Left hindlimb (tissue), 1 donor: Measurements from ENCODE around the gene ATP13A3.

ENCODE experiments used
- DNase-seq: peaks from one replicate; pipeline ENCODE4 v3.0.0-alpha.2; 2018

ATP13A3 gene

GRCh38 chr3:194365978-194366490 lies 120.8 kb downstream of the ATP13A3 start:
- no peak for DNase-seq

DNA sequence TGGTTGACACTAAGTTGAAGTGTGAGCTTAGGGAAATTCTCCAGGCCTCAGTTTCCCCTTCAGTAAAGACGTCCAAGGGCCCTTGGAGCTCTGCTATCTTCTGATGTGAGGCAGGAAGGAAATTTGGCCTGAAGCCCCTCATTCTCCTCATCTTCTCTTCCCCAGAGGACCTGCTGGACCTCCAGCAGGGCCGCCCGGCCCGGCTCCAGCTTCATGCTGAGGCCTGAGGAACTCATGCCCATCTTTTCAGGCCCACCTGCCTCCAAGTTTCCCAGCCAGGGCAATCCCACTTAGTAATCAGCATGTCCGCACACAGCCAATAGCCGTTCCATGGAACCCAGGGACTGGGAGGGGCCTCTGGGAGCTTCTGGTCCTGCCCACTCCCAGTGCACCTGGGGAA lies 121.3 kb downstream of the ATP13A3 start:
- DNase-seq, result no peak

DNA sequence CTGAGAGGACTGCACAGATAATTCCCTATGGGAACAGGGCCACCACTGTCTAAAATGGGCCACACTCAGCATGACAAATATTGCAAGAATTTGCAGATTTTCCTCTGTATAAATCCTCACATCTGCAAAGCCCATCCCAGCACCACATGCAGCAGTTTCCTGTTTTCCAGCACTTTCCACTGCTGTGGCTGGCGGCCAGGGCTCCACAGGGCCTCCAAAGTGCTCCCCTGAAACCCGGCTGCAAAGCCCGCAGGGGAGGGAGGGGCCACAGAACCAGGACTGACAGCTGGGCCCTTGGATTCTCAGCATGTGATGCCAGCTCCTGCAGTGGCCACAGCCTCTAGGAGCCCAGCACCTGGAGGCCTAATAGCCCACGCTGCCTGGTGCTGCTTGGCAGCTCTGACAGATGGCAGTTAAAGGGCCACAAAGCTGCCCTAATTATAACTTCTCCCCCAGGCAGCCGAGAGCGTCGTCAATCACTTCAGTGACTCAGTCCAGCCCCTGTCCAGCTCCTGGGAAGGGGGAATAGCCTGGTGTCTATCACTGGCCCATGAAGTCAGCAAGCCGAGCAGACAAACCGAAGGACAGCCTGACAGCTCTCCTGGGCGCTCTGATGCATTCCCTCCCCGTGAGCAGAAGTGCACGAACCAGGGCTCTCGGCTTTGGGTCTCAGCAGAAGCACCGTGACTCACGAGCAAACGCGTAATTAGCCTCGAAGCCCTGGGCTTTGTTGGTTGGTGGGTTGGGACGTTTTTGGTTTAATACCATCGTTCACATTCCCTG lies 122.0 kb downstream of the ATP13A3 start:
- DNase-seq, result peak; percentile 85

GRCh38 chr3:194364314-194364651 lies 122.5 kb downstream of the ATP13A3 start:
- no peak for DNase-seq

- no peak for DNase-seq
These were observed 126.2 kb downstream of the ATP13A3 start for GRCh38 chr3:194360568-194360967.

DNA sequence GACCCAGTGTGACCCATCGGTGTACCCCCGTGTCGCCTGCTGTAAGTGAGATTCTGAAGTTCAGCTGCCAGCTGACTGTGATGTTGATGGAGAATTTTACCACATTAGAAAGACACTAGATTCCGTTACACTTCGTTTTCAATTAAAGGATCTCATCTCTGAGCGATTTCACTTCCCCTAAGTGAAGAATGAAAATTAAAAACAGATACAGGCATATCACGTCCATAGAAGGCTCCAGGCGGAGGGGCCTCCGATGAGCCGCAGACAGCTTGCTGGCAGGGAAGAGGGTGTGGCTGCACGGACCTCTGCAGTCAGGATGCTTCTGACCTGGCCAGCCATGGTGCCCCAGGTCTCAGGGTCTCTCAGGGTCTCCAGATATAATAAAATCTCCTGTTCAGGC lies 129.1 kb downstream of the ATP13A3 start:
- no peak for DNase-seq

DNA sequence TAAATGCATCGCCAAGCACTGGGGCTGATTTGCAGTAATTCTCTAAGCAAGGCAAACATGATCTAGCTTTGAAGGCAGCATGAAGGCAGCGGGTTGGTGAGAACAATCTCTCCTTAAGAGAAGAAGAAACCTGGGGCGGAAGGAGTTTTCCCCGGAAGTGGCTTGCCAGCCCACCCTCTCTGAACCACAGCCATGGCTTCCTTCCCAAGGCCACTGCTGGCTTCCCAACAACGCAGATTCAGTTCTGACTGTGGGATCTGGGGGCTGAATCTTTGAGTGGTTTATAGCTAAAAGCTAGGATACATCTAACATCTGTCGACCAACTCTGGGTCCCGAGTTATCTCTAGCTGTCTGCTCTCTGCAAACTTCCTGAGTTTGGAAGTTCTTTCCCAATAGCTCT lies 131.4 kb downstream of the ATP13A3 start:
- no peak for DNase-seq

GRCh38 chr3:194354315-194354714 lies 132.5 kb downstream of the ATP13A3 start:
- no peak for DNase-seq
